HG02571 (cell line): Measurements from ENCODE around the gene OVOL2.

Source experiments
- ATAC-seq: cut with Tn5 transposase; IDR thresholded peaks from one replicate; pipeline ENCODE4 v1.9.1; 2021; ENCODE audit warnings: mild to moderate bottlenecking, moderate library complexity; ENCODE audit not compliant: unreplicated experiment

OVOL2 gene

DNA sequence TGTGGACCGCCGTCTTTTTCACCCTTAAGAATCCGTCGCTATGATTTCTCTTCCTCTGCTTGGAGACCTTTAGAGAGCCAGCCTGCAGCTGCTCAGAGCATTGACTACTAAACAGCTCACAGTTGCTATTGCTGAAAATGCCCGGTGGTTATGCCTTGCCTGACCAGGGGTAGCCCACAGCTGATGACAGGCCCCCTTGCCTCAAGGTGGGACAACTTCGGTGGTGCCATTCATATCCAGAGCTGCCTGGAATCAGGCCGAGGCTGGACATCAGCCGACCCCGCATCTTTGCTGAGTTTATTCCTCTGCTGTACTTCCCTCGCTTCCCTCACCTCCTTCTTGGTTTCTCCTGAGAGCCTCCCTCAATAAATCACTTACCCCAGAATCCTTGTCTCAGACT lies 39.6 kb downstream of the OVOL2 start:
- ATAC-seq: no peak

DNA sequence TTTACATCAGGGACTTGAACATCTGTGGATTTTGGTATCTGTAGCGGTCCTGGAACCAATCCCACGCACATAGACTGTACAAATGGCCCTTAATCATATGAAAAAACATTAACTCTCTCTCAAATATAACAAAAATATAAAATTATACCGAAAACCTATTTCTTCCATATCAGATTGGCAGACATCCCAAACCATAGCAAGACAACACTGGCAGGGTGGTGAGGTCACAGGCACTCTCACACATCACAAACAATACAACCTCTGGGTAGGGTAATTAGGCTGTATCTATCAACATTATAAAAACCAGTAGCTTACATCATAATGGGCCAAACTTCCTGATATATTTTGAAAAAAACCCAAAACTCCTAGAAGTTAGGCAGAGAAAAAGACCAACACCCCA lies 40.9 kb downstream of the OVOL2 start:
- ATAC-seq: no peak

DNA sequence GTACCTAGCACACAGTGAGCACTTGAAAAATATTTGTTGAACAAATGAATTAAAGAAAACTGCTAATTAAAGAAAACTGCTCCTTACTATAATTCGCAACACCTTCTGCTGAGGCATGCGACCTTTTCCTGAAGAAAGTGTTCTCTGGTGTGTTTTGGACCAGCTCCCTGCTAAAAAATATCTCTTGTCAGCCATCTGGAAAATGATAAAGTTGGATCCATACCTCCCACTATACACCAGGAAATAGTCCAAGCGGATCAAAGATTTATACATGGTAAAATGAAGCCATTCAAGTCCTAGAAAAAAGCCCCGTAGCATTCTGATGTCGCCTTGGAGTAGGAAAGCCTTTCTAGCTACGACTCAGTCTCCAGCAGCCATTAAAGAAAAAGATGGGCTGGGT lies 43.3 kb downstream of the OVOL2 start:
- no peak for ATAC-seq

DNA sequence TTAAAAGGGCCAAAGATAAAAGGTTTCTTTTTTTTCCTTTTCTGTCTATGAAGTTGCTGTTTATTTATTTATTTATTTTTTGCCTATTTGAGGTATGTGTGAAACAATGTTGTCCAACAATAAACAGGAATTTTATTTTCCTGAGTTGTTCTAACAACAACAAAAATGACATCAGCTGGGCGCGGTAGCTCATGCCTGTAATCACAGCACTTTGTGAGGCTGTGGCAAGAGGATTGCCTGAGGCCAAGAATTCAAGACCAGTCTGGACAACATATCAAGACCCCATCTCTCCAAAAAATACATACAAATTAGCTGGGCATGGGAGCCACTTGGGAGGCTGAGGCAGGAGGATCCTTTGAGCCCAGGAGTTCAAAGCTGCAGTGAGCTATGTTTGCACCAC lies 44.8 kb downstream of the OVOL2 start:
- no peak for ATAC-seq

DNA sequence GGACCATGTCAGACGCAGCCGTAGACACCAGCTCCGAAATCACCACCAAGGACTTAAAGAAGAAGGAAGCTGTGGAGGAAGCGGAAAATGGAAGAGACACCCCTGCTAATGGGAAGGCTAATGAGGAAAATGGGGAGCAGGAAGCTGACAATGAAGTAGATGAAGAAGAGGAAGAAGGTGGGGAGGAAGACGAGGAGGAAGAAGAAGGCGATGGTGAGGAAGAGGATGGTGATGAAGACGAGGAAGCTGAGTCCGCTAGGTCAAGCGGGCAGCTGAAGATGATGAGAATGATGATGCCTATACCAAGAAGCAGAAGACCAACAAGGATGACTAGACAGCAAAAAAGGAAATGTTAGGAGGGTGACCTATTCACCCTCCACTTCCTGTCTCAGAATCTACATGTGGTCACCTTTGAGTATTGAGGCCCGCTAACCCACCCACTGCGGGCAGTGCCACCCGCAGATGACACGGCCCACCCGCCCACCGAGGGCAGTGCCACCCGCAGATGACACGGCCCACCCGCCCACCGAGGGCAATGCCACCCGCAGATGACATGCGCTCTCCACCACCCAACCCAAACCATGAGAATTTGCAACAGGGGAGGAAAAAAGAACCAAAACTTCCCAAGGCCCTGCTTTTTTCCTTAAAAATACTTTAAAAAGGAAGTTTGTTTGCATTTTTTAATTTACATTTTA lies 45.6 kb downstream of the OVOL2 start:
- ATAC-seq: no peak

DNA sequence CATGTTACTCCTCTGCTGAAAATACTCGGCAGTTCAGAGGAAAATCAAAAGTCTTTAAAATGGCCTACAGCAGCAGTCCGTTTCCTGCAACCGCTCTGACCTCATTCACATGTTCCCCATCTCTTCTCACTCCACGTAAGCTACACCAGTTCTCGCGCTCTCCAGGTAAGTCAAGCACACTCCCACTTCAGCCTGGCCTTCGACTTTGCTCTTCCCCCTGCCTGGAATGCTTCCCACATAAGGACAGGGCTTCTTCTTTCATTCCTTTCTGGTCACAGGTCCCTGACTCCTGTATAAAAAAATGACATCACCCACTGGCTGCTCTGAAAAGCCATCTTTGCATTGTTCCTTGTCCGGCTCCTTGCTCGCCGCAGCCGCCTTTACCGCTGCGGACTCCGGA lies 46.2 kb downstream of the OVOL2 start:
- ATAC-seq: no peak

DNA sequence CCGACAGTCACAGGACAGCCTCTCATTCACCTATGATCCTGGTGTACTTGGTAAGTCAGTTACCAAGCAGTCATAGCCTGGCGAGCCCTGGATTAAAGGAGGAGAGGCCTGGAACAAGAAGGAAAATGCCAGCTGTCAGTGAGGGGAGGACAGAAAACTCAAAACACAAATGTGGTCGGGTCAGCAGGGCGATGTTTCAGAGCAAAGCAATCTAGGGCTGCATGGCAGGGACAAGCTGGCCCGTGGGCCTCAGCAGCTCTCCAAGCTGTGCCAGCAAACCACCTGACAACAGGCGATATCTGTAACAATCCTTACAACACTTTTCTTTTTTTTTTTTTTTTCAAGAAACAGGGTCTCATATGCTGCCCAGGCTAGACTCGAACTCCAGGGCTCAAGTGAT lies 48.6 kb downstream of the OVOL2 start:
- ATAC-seq: no peak

DNA sequence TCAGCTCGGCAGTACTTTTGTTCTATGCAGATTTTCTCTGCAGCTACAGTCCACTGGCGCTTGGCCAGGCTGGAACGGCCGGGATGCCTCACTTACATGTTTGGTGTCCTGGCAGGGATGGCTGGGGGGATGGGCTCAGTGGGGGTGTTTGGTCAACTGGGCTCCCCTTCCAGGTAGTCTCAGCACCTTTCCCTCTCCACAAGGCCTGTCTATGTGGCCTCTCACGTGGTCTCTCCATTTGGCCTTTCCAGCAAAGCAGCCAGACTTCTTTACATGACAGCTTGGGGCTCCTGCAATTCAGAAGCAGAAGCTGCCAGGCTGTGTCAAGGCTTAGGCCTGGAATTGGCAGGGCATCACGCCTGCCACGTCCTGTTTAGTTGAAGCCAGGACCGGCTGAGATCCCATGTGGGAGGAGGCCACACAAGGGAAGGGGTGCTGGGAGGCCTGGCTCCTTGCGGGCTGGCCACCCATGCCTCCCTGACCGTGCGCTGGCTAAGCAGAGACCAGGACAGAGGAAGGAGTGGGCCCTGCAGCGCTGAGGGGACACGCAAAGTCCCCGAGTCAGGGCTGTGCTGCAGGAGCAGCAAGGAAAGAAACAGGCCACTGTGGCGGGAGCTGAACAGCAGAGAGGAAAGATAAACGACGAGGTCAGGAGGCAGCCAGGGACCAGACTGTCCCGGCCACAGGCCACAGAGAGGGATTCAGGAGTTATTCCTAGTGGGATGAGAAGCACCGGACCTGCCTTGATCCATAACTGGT lies 50.0 kb downstream of the OVOL2 start:
- no peak for ATAC-seq

DNA sequence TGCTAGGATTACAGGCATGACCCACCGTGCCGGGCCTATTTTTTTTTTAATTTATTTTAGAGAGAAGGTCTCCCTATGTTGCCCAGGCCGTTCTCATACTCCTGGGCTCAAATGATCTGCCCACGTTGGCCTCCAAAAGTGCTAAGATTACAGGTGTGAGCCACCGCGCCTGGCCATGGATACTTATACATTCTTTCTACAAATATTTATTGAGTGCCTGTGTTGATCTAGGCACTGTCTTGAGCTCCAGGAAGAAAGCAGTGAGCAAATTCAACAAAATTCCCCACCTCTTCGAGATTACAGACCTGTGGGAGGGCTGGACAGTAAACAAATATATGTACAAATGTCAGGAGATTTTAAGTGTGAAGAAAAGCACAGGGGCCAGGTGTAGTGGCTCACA lies 51.0 kb downstream of the OVOL2 start:
- no peak for ATAC-seq

DNA sequence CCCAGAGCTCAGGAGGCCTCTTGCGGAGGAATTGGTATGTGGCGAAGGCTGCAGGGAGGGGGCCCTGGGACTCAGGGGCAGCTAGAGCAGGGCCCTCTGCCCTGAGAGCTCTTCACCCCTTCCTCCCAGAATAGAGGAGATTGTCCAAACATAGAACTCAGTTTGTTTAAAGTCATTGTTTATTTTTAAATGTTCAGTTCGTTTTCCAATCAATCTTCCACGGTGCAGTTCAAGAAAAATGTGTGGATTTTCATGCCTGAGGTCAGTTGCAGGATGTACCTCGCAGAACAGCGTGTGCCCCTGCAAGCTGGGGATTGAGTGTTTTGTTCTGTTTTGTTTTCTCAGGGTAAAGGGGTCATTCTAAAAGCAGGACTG lies 51.7 kb downstream of the OVOL2 start:
- ATAC-seq: no peak

DNA sequence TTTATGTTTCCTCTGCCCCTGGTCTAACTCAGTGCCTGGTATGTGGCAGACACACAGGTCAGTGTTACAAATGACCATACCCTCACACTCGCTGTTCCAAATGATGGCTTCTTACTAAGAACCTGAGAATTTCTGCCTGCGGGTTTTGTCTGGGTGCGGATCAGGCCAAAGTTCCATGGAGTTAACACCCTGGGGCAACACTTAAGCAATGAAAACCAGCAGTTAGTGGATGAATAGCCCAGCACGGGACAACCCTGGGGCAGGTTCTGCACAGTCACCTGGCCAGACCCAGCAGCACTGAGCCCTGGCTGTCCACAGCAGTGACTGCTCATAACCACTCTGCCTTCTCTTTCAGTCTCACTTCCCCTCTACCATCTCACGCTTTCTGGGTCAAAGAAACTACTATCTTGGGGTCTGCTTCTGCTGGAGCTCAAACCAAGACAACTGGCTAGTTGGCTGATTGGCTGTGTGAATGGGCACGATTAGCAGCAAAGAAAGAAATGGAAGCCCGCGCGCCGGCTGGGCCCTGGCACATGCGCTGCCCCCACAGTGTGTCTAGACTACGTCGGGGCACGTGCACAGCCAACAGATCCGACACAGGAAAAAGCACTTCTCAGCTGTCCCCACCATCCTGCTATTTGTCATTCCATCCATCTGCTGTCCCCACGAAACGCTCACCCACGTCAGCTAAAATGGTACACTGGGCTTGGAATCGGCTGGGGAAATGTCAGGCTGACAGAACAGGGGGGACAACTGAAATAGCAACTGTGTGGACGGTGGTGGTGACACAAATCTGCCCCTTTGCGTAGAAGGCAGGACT lies 52.3 kb downstream of the OVOL2 start:
- ATAC-seq: peak; percentile 84

DNA sequence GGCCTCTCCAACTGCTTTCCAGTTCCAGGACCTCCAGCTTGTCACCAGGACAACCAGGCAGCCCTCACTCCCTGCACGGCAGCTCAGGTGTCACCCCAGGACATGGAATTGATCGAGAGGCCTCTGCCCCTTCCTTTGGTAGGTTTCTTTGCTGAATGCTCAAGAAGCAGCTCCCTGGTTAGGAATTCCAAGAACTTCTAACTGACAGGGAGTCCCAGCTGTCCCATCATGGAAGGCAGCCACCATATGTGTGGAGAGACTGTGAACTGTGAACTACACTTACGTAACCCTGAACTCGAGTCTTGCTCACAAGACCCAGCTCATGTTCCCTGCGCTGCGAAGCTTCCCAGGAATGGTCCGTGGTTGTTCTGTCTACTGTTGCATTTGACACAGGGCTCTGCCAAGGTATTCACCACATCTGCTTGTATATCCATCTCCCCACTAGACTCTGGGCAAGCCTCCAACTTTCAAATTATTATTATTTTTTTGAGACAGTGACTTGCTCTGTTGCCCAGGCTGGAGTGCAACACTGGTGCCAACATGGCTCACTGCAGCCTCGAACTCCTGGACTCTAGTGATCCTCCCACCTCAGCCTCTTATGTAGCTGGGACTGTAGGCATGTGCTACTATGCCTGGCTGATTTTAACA lies 53.2 kb downstream of the OVOL2 start:
- ATAC-seq: no peak

DNA sequence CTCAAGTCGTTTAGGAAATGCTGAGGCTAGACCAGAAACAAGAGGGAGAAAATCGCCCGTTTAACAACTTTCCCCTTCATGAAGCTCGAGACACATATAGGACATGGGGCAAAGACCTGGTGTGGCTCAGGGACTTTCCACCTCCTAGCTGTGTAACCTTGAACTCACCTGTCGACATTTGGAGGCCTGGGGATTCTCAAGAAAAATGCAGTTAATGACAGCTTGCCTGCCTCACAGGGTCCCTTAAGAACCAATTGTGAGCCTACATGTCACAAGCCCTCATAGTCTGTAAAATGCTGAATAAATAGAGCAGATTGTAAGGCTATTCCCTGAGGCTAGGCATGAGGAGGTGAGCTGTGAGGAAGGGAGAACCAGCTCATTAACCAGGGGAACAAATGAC lies 53.8 kb downstream of the OVOL2 start:
- ATAC-seq: no peak

DNA sequence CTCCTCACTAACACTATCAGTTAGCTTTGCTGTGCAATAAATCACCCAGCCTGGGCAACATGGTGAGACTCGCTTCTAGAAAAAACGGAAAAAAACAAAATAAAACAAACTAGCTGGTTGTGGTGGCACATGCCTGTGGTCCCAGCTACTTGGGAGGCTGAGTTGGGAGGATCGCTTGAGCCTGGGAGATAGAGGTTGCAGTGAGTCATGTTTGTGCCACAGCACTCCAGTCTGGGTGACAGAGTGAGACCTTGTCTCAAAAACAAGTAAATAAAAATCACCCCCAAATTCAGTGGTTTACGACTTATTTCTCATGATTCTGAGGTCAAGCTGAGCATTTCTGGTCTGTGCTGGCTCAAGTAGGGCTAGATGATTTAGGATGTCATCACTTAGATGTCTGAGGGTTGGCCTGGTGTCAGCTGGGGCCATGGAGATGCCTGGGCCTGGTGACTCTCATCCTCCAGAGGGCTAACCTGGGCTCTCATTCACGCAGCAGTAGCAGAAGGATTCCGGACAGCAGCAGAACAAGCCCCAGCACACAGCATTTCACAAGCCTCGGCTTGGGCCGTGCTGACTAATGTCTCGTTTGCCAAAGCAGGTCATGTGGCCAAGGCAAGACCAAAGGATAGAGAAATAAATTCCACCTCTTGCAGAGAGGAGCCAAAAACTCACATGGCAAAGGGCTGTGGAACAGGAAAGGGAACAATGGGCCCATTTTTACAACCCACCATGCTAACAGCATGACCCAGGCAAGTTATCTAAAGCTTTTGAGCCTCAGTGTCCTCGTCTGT lies 56.4 kb downstream of the OVOL2 start:
- ATAC-seq: no peak

DNA sequence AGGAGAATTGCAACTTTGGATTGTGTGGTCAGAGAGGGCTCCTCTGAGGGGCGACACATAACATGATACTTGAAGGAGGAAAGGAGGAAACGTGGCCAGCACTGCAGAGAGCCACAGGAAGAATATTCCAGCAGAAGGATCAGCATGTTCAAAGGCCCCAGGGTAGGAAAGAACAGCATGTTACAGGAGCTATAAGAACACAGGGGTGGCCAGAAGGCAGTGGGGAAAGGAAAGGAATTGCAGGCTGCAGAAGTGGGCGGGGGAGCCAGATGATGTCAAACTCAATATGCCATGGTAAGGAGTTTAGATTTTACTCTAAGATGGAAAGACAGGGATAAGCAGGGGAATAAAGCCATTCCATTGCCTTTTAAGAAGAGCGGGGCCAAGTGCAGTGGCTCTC lies 58.1 kb downstream of the OVOL2 start:
- no peak for ATAC-seq

DNA sequence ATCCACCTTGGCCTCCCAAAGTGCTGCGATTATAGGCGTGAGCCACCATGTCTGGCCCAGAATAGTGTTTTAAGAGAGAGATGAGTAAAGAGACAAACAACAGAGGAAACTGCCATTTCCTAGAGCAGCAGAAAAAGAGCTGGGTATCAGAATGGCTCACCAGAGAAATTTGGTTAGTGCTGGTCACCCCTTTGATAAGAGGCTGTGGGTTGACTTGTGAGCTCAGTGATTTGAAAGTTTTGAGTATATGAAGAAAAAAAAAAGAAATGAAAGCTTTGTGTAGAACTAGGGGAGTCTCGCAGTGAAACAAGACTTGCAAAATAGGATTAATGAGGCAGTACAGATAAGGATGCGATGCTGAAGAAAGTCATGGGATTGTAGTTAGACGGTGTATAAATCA lies 59.3 kb downstream of the OVOL2 start:
- ATAC-seq: no peak

DNA sequence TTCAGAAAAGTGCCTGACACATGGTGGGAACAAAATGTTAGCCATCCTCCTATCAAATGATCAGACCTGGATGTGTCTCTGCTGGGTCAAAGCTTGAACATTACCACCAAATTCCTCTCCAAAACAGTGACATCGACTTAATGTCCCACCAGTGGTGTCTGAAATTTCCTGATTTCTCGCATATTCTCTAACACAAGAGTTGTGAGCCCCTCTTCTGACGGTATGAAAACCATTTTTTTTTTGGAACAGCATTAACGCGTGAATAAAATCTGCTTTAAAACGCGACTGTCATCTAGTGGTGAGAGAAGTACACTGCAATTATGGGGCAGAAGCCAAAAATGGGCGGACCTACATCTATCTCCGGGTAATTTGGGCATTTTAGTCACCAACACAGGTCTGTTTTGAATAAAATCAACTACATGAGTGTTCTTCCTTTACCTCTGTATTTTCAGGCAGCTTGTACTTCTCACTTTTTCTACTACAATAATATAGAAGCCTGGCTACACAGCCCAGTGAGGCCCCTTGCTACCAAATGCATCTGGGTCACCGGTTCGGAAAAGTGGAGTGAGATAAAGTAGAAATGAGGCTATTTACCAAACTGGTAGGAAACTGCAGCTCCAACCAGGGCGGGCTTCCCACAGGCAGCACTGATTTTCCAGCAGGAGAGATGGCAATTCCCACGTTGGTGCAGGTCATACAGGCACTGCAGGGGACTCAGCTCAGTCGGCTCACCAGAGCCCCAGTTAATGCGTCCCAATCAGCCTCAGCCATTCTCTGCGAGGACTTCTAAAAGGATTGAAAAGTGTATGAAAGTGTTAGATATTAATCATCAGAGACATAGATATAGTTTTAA lies 61.5 kb downstream of the OVOL2 start:
- ATAC-seq: no peak

DNA sequence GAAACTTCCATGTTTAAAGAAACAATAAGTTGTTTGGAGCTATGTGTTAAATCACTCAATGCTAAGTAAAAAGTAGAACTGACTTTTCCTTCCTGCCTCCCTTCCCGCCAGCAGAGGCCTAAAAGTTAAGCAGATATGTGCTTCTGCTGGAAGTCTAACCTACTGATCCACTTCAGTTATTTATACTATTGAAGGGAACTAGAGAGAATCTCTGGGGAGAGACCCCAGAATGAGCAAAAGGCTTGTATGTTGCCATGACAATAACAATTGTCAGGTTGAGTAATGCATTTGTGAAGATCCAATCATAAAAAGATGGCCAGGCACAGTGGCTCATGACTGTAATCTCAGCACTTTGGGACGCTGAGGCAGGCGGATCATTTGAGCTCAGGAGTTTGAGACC lies 64.2 kb downstream of the OVOL2 start:
- no peak for ATAC-seq

DNA sequence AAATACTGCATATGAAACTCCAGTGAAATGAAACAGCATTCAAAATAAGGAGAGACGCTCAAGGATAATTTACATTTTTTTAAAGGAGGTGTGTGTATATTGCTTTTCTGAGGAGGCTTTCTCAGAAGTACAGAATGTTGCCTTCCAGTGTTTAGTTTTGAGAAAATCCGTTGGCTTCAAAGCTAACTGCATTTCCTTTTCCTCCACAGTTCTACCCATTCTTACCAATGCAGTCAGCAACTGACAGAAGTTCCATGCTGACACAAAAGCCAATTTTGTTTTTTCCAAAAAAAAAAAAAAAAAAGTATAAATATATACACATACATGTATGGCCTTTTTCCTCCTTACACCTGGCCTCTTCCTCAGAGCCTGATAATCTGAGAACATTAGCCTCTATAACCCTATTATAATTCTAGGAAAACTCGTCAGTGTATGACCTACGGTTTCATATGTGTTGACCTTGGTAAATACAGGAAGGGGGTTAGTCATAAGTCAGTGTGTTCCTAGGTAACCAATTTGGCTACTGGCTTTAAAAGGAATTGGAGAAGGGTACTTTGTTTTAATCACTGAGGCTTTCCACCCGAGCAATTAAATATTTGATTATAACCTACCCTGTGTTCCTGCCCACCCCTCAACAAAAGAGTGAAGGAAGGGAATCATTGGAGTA lies 64.7 kb downstream of the OVOL2 start:
- ATAC-seq: no peak
